ENCODE data around the gene ZNF280B. TPM values are rescaled to one million over a fixed set of nuclear protein-coding genes. Genes with fewer than 3 reads are reported as not detected.

ZNF280B gene
- total RNA-seq, 1 experiment from 2014 or later, result 5.5 TPM

DNA sequence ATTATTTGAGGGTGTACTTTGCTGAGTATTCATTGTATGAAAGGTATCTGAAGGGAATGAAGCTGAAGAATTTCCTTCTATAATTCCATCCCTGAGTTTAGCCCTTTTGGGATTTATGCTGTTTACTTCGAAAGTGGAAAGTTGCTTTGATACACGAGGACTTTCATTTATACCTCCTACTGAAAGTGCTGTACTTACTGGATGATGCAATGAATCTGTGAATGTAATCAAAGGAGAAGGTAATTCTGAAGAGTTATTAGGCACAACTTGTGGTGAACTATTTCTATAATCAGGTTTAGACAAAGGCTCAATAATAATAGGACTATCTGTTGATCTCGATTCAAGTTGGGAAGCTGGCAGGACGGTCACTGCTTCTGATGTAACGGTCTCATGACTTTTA lies 19.8 kb downstream of the ZNF280B start:
- ChIA-PET CTCF (no interaction called here), POLR2A (no interaction called here), RAD21 (ENCODE audit: low non-redundant PET in 1 of 2, low total read pairs in 2 of 2, uncharacterized antibody in 2 of 2, unreplicated experiment in 2 of 2) (no interaction called here)
- ATAC-seq, result no peak
- Histone ChIP-seq H3K9ac (ENCODE audit: low read length) (no peak overlapping the region), H3K27me3 (ENCODE audit: insufficient read depth, low read length) (no peaks in the 10 kb centered on the region), H3K9me2 (ENCODE audit: insufficient read depth) (no peaks in the 10 kb centered on the region), H3K4me3 (replicated peaks in 1 of 2; ENCODE audit: low read depth in 1 of 2, low read length in 2 of 2) (no peak overlapping the region), H3K4me2 (ENCODE audit: low read length) (no peak overlapping the region), H3K79me2 (ENCODE audit: insufficient read depth, low read length) (no peaks in the 10 kb centered on the region), H4K20me1 (ENCODE audit: insufficient read depth) (no peaks in the 10 kb centered on the region), H3K4me1 (ENCODE audit: control insufficient read depth in 1 of 2, insufficient read depth in 2 of 2, low read length in 2 of 2) (no peaks in the 10 kb centered on the region), H3K9me3 (ENCODE audit: control insufficient read depth in 1 of 2, insufficient read depth in 1 of 2, low read depth in 1 of 2, low read length in 2 of 2) (no peaks in the 10 kb centered on the region), H3K27ac (ENCODE audit: low read depth, low read length) (no peak overlapping the region), H3K36me3 (ENCODE audit: control insufficient read depth in 1 of 2, insufficient read depth in 2 of 2, low read length in 2 of 2) (peaks cover 21 to 23% of the 10 kb centered on the region in 2 experiments), H2AFZ (ENCODE audit: low read depth, low read length, poor library complexity, severe bottlenecking) (no peak overlapping the region)
- intact Hi-C loops (cut with micrococcal nuclease), result no loop called here
- TF ChIP-seq ATF3 (IDR thresholded peaks at IDR 0.05) (no peak), FOSL1 (IDR thresholded peaks at IDR 0.05; ENCODE audit: low read depth) (no peak), CEBPB (IDR thresholded peaks at IDR 0.05; ENCODE audit: low read depth) (no peak), CTCF (IDR thresholded peaks at IDR 0.05 in 2 of 3, conservative IDR thresholded peaks at IDR 0.05 in 1 of 3; ENCODE audit: borderline replicate concordance in 1 of 3, insufficient read depth in 1 of 3, low read depth in 2 of 3, low read length in 2 of 3) (no peak), CBX3 (IDR thresholded peaks at IDR 0.05; ENCODE audit: low read depth) (no peak), RAD21 (IDR thresholded peaks at IDR 0.05; ENCODE audit: low read depth) (no peak), ZBTB33 (IDR thresholded peaks at IDR 0.05; ENCODE audit: extremely low read depth, insufficient replicate concordance, low read length) (no peak), TCF7L2 (IDR thresholded peaks at IDR 0.05; ENCODE audit: borderline replicate concordance, extremely low read depth, insufficient read depth, insufficient read length) (no peak), MAX (IDR thresholded peaks at IDR 0.05) (no peak), SRF (IDR thresholded peaks at IDR 0.05; ENCODE audit: low read depth) (no peak)
- DNase-seq (ENCODE audit: low read depth, low spot score), result no peak
- BruUV-seq (replicated peaks), result no TSS peak

Data from HCT116 (cell line).